GM15510 (cell line): ENCODE results near the gene BPIFB1.

ENCODE experiments used
- POLR2A ChIP-seq: IDR thresholded peaks from 3 replicates; pipeline ENCODE4 v1.6.1; 2011; ENCODE audit warnings: borderline replicate concordance; ENCODE audit not compliant: insufficient read length; ENCODE audit errors: extremely low read depth

Gene BPIFB1

GRCh38 chr20:33339515-33340058 lies 56.6 kb downstream of the BPIFB1 start:
- TF ChIP-seq POLR2A = no peak

- no peak for TF ChIP-seq POLR2A
Observed at GRCh38 chr20:33343521-33343920, 60.5 kb downstream of the BPIFB1 start.

- no peak for TF ChIP-seq POLR2A
Observed at GRCh38 chr20:33345342-33345741, 62.3 kb downstream of the BPIFB1 start.

GRCh38 chr20:33348136-33348937 lies 65.3 kb downstream of the BPIFB1 start:
- no peak for TF ChIP-seq POLR2A

- TF ChIP-seq POLR2A = no peak
Observed at GRCh38 chr20:33349493-33349892, 66.5 kb downstream of the BPIFB1 start.

- TF ChIP-seq POLR2A = no peak
Observed at GRCh38 chr20:33351696-33352095, 68.7 kb downstream of the BPIFB1 start.

- no peak for TF ChIP-seq POLR2A
Observed at GRCh38 chr20:33352258-33353012, 69.4 kb downstream of the BPIFB1 start.

GRCh38 chr20:33353013-33353402 lies 70.0 kb downstream of the BPIFB1 start:
- no peak for TF ChIP-seq POLR2A
